Measurements from ENCODE around the gene MCM9. TPM values are rescaled to one million over a fixed set of nuclear protein-coding genes. Genes with fewer than 3 reads are reported as not detected.

Gene MCM9
- total RNA-seq, 1 donor from 2014 or later, result 29.0 TPM

- no peak overlapping the region for H3K4me3 Mint-ChIP-seq
- H3K9me3 Mint-ChIP-seq, result no peaks in the 10 kb centered on the region
- Histone ChIP-seq H3K4me2 (no peak overlapping the region), H2AFZ (replicated peaks) (no peak overlapping the region), H3F3A (ENCODE audit: low read depth) (no peaks in the 10 kb centered on the region), H3K9ac (no peak overlapping the region), H3K27me3 (no peaks in the 10 kb centered on the region), H3K4me1 (no peaks in the 10 kb centered on the region), H3K4me3 (no peak overlapping the region), H3K36me3 (peaks cover 28% of the 10 kb centered on the region), H3K27ac (no peak overlapping the region), H4K20me1 (ENCODE audit: low read depth) (peaks cover 15% of the 10 kb centered on the region), H3K9me3 (ENCODE audit: low read depth) (no peaks in the 10 kb centered on the region), H3K79me2 (ENCODE audit: low read depth) (peaks cover 28% of the 10 kb centered on the region)
- TF ChIP-seq CTCF (IDR thresholded peaks at IDR 0.05) (no peak), EZH2 (IDR thresholded peaks at IDR 0.05) (no peak)
- DNase-seq (ENCODE audit: low spot score), result no peak
- H3K27me3 Mint-ChIP-seq (ENCODE audit: insufficient read depth, low read depth), result no peaks in the 10 kb centered on the region
- peaks cover 47% of the 10 kb centered on the region for H3K36me3 Mint-ChIP-seq
- no peaks in the 10 kb centered on the region for H3K4me1 Mint-ChIP-seq
- H3K27ac Mint-ChIP-seq, result no peak overlapping the region
These were observed 26.5 kb downstream of the MCM9 start for GRCh38 chr6:118908441-118908840.

GRCh38 chr6:118905851-118906250 lies 29.1 kb downstream of the MCM9 start:
- H3K4me1 ChIP-seq, result no peaks in the 10 kb centered on the region
- peaks cover 54% of the 10 kb centered on the region for H3K79me2 ChIP-seq (ENCODE audit: low read depth)
- H3F3A ChIP-seq (ENCODE audit: low read depth), result no peaks in the 10 kb centered on the region
- peaks cover 54% of the 10 kb centered on the region for H3K36me3 Mint-ChIP-seq
- no peak overlapping the region for H2AFZ ChIP-seq (replicated peaks)
- no peaks in the 10 kb centered on the region for H3K27me3 ChIP-seq
- H3K4me1 Mint-ChIP-seq, result no peaks in the 10 kb centered on the region
- no peak overlapping the region for H3K9ac ChIP-seq
- H3K27ac ChIP-seq, result no peak overlapping the region
- no peak overlapping the region for H3K27ac Mint-ChIP-seq
- no peak overlapping the region for H3K4me2 ChIP-seq
- no peak overlapping the region for H3K4me3 ChIP-seq
- no peaks in the 10 kb centered on the region for H3K9me3 Mint-ChIP-seq
- peaks cover 33% of the 10 kb centered on the region for H4K20me1 ChIP-seq (ENCODE audit: low read depth)
- TF ChIP-seq EZH2 (IDR thresholded peaks at IDR 0.05) (no peak), CTCF (IDR thresholded peaks at IDR 0.05) (no peak), EZH2phosphoT487 (IDR thresholded peaks at IDR 0.05) (no peak)
- H3K27me3 Mint-ChIP-seq (ENCODE audit: insufficient read depth, low read depth), result no peaks in the 10 kb centered on the region
- no peak overlapping the region for H3K4me3 Mint-ChIP-seq
- peaks cover 25% of the 10 kb centered on the region for H3K36me3 ChIP-seq
- no peak for DNase-seq (ENCODE audit: low spot score)
- no peaks in the 10 kb centered on the region for H3K9me3 ChIP-seq (ENCODE audit: low read depth)

GRCh38 chr6:118905084-118905483 lies 29.9 kb downstream of the MCM9 start:
- Mint-ChIP-seq H3K27ac (no peak overlapping the region), H3K36me3 (peaks cover 52% of the 10 kb centered on the region), H3K4me1 (peaks cover 5% of the 10 kb centered on the region), H3K9me3 (no peaks in the 10 kb centered on the region), H3K4me3 (no peak overlapping the region), H3K27me3 (ENCODE audit: insufficient read depth, low read depth) (no peaks in the 10 kb centered on the region)
- Histone ChIP-seq H3K9me3 (ENCODE audit: low read depth) (no peaks in the 10 kb centered on the region), H2AFZ (replicated peaks) (no peak overlapping the region), H3K9ac (no peak overlapping the region), H3K27me3 (no peaks in the 10 kb centered on the region), H3K4me1 (peaks cover 3% of the 10 kb centered on the region), H3K79me2 (ENCODE audit: low read depth) (peaks cover 62% of the 10 kb centered on the region), H3F3A (ENCODE audit: low read depth) (no peaks in the 10 kb centered on the region), H3K4me2 (no peak overlapping the region), H4K20me1 (ENCODE audit: low read depth) (peaks cover 41% of the 10 kb centered on the region), H3K36me3 (peaks cover 25% of the 10 kb centered on the region), H3K4me3 (no peak overlapping the region), H3K27ac (no peak overlapping the region)
- TF ChIP-seq EZH2 (IDR thresholded peaks at IDR 0.05) (no peak), EZH2phosphoT487 (IDR thresholded peaks at IDR 0.05) (no peak), CTCF (IDR thresholded peaks at IDR 0.05) (no peak)
- no peak for DNase-seq (ENCODE audit: low spot score)
